GM18868 (cell line): ENCODE results near the gene SOX11.

Source experiments
- ATAC-seq: cut with Tn5 transposase; IDR thresholded peaks from one replicate; pipeline ENCODE4 v1.9.1; 2021; ENCODE audit warnings: mild to moderate bottlenecking, moderate library complexity; ENCODE audit not compliant: unreplicated experiment

The SOX11 gene

GRCh38 chr2:5691221-5691984 is 781 bp upstream of the SOX11 start:
- ATAC-seq = no peak

GRCh38 chr2:5692561-5693286 is 540 bp downstream of the SOX11 start:
- no peak for ATAC-seq

- no peak for ATAC-seq
Measured at GRCh38 chr2:5693287-5694201, 1.4 kb downstream of the SOX11 start.

DNA sequence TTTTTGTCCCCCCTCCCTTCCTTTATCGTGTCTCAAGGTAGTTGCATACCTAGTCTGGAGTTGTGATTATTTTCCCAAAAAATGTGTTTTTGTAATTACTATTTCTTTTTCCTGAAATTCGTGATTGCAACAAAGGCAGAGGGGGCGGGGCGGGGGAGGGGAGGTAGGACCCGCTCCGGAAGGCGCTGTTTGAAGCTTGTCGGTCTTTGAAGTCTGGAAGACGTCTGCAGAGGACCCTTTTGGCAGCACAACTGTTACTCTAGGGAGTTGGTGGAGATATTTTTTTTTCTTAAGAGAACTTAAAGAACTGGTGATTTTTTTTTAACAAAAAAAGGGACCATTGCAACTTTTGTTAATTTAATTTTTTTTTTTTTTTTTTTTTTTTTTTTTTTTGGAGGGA is 2.1 kb downstream of the SOX11 start:
- no peak for ATAC-seq

GRCh38 chr2:5695654-5696403 is 3.6 kb downstream of the SOX11 start:
- ATAC-seq = peak; percentile 43

DNA sequence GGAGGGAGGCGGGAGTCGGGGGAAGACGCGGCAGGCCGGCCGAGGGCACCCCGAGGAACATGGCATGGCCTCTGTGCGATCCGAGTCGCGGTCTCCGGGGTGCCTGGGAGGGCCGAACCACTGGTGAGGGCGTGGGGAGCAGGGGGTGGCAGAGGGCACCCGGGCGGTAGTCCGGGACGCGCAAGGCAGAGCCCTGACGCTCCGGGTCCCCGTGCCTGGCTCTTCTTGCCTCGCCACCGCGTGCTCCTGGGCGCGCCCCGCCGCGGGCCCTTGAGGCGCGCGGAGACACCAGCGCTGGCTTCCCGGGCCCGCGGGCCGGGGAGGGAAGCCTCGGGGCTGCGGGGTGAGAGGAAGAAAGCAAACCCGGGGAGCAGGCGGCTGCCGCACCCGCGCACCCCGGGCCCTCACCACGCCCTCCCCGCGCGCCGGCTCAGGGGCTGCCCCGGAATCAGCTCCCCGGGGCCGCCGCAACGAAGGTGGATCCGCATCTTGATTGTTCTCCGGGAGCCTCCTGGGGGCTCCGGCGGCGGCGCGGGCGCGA is 4.3 kb downstream of the SOX11 start:
- ATAC-seq = peak; percentile 43

DNA sequence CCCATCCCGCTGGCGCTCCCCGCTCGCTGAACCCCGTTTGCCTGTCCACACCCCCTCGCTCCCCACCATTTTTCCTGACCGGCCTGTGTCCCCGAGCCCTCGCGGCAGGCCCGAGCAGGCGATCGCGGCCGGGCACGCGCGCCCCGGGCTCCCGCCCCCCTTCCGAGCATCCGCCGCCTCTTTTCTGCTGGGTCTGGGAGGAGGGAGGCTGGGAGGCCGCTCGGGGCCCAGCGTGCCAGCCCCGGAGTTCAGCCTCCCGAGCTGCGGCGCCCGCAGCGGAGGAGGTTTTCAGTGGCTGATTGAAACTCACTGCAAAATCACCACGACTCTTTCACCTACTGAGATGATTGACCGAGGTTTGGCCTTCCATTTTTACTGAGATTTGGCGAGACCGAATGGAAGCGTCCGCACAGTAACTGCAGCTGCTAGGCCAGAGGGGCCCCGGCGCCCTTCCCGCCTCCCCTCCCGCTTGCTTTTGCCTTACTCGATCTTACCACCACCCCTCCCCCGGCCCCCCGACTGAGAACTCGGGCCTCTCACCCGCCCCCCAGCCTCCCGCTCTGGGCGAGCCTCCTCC is 4.8 kb downstream of the SOX11 start:
- ATAC-seq = peak; percentile 64

DNA sequence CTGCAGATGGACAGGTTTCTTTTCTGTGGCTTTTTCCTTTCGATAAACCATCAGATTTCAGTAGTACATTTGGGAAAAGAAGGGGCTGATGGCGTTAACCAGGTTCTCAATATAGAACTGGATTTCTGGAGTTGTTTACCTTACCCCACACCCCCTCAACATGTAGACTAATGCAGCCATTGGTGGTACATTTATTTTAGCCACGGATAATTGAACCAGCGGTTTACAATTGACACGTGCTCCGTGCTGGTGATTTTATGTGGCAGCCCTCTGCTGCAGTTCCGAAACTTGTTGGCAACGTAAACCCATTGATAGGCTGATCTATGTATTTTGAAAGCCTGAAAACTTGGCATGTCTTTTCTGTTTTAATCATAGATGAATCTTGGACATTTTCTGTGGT is 5.4 kb downstream of the SOX11 start:
- no peak for ATAC-seq

- no peak for ATAC-seq
Measured at GRCh38 chr2:5698134-5698533, 6.0 kb downstream of the SOX11 start.

GRCh38 chr2:5699963-5700362 is 7.8 kb downstream of the SOX11 start:
- ATAC-seq = no peak

DNA sequence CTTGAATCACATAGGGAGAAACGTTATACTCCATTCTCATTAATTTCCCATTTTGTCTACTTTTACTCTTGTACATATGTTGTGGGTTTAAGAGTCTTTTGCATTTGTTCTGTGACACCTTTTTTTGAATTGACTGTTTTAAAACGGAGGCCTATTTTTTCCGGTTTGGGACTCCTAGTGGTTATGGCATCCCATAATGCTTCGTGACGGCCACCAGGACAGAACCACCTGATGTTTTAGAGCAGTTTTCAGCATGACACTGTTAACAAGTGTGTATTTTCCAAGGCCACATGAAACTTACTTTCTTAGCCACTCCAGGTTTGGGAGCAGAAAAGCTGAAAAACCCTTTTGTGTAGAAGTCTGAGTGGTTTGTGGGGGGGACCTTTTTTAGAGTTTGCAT is 8.4 kb downstream of the SOX11 start:
- ATAC-seq = no peak

- no peak for ATAC-seq
Measured at GRCh38 chr2:5701266-5701665, 9.1 kb downstream of the SOX11 start.

DNA sequence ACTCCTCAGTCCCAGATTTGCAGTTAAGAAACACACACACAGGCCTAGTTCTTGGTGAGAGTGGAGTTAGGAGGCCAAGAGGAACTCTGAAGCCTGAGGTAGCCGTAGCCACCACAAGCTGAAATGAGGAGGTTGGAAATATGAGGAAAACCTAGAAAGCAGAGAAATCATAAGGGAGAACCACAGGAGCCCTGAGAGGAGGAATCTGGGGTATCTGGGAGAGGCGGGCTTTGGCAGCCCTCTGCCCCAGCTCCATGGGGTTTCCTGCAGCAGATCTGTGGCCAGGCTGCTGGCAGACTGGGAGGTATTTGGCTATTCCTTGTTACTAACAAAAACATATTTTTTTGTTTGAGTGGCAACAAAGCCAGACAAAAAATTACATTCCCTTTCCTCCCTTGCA is 11.0 kb downstream of the SOX11 start:
- no peak for ATAC-seq

DNA sequence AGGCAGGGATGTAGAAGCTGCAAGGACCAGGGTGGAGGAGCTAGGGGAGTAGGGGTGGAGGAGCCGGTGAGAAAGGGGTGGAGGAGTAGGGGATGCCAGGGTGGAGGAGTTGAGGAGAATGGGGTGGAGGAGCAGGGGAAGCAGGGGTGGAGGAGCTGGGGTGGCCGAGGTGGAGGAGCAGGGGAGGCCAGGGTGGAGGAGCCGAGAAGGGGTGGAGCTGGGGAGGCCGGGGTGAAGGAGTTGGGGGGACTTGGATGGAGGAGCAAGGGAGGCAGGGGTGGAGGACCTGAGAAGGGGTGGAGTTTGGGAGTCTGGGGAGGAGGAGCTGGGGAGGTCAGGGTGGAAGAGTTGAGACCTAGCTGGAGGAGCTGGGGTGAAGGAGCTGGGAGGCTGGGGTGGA is 13.3 kb downstream of the SOX11 start:
- no peak for ATAC-seq

DNA sequence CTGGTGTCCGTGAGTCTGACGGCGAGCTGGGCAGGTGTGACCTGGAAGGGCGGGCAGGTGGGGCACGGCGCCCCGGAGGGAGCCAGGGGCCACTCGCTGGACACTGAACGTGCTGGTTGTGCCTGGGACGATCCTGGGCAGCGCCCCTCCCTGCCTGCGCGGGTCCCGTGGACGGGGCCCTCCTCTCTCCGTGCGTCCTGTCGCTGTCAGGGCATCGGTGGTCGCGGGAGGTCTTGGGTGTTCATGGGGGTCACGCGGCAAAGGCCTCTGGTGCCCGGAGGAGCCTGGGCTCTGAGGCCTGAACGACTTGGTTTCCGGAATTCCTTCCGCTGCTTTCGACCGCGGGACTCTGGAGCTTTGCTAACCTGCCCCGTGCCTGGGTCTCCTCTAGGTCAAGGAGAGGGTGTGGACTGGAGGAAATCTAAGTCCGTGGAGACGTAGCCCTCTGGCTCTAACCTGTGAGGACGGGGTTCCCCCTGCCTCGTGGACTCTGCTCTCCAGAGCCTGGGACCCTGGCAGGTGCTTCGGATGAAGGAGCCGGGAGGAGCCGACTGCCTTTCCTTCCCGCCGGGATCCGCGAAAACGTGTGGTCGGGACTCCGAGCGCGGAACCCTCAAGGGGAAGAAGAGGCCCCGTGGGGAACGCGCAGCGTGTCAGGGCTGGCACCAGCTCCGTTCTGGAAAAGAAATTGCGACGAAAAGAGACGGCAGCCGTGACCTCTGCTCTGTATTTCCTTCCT is 14.7 kb downstream of the SOX11 start:
- no peak for ATAC-seq

DNA sequence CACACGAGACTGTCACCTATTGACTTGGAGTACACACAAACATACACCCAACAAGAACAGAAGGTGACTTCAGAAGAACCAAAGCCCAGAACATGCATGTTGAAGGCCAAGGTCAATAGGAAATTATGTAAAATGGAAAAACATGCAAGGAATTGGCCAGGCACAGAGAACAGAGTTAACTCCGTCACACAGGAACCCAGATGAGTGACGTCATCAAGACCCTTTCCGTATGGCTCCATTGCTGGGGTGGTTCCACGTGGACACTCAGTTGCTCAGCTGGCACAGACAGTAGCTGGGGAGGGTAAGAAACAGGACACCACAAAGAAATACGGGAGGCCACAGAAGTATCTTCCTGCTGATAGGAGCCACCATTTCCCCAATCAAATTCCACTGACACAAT is 18.4 kb downstream of the SOX11 start:
- no peak for ATAC-seq

DNA sequence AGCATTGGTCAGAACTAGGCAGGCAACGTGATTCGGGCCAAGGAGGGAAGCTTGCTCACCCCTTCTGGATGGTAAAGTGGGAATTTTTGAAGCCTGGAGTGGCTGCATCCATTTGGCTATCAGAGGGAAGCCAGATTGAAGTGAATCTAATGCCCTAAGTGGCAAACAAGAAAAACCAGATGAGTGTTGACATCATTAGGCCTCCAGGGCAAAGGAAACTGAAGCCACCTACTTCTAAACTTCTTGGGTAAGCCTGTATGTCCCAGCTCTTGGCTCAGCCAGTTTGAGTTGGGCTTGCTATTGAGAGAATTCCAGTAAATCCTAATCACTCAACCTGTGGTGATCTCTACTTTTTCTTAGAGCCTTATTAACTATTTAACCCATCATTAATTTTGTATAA is 20.9 kb downstream of the SOX11 start:
- no peak for ATAC-seq

DNA sequence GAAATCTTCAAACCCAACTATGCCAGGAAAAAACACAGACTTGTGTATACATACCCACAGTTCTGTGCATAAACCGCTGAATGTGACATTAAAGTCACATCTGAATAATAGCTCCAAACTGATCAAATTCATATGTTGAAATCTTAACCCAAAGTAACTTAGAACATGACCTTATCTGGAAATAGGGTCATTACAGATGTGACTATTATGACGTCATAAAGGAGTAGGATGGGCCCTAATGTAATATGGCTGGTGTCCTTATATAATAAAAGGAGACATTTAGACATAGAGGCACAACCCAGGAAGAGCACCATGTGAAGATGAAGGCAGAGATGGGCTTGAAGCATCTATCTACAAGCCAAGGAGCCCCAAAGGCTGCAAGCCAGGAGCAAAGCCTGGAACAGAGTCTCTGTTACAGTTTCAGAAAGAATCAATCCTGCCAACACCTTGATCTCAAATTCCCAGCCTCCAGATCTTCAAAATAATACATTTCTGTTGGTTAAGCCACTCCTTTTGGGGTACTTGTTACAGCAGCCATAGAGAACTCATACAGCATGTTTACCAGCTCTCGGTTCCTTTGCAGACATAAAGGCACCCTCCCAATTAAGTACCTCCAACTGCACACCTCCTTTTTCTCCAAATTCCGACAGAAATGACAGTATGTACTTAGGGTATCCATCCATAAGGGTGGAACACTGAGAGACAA is 27.6 kb downstream of the SOX11 start:
- ATAC-seq = no peak

DNA sequence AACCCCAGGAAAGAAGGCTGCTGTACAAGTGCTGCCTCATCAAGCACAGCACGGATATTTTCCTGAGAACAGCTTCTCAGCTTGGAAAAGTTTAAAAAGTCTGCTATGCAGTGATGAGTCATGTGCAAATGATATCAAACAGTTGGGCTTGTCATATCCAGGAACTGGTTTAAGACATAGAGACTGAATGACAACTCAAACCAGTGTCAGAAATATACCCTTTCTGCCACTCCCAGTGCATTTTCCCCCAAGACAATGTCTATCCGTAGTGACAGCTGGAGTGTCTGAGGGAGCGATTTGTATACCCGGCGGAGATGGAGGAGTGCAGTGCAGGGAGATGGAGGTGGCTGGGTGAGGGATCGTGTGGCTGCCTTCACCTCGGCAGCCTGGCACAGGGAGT is 28.2 kb downstream of the SOX11 start:
- no peak for ATAC-seq
